Measurements from ENCODE around the gene CDH4.

GRCh38 chr20:61659994-61660346, 407.9 kb downstream of the CDH4 start:
- no peak for TF ChIP-seq CTCF (IDR thresholded peaks at IDR 0.05)
- no peak for TF ChIP-seq POLR2A (IDR thresholded peaks at IDR 0.05)
